DMS153 treated with DMSO at 0.1 percent for 48 hours (cell line): ENCODE measurements around the gene CDH1.
"Not testable (repeated sequence)": the region's sequence is repeated elsewhere in the genome, so short reads cannot be mapped to it uniquely, and the experiment has no call there.

ENCODE experiments used
- DNase-seq: peaks from one replicate; lab custom pipeline; 2025; ENCODE audit not compliant: unreplicated experiment; lab: John Stamatoyannopoulos, UW

The CDH1 gene

GRCh38 chr16:68737046-68737729 lies at the start of gene CDH1:
TSS of gene CDH1 (plus strand) at chr16:68737292. CDS start at chr16:68737416, 124 bp downstream.
- peak; percentile 88 for DNase-seq

- no peak for DNase-seq
Observed at GRCh38 chr16:68689921-68690320, 47.2 kb upstream of the CDH1 start.

GRCh38 chr16:68695575-68695974 lies 41.5 kb upstream of the CDH1 start:
- DNase-seq = no peak

GRCh38 chr16:68696514-68696913 lies 40.6 kb upstream of the CDH1 start:
- DNase-seq = no peak

- DNase-seq = no peak
Observed at GRCh38 chr16:68698091-68698490, 39.0 kb upstream of the CDH1 start.

- no peak for DNase-seq
Observed at GRCh38 chr16:68700120-68700519, 37.0 kb upstream of the CDH1 start.

- no peak for DNase-seq
Observed at GRCh38 chr16:68700831-68701230, 36.3 kb upstream of the CDH1 start.

GRCh38 chr16:68704232-68704867 lies 32.7 kb upstream of the CDH1 start:
- peak; percentile 56 for DNase-seq

- peak; percentile 35 for DNase-seq
Observed at GRCh38 chr16:68707340-68708152, 29.5 kb upstream of the CDH1 start.

- DNase-seq = no peak
Observed at GRCh38 chr16:68710211-68710610, 26.9 kb upstream of the CDH1 start.

GRCh38 chr16:68711421-68712139 lies 25.5 kb upstream of the CDH1 start:
- no peak for DNase-seq

- no peak for DNase-seq
Observed at GRCh38 chr16:68713361-68713760, 23.7 kb upstream of the CDH1 start.

- no peak for DNase-seq
Observed at GRCh38 chr16:68715471-68715870, 21.6 kb upstream of the CDH1 start.

- DNase-seq = not testable (repeated sequence)
Observed at GRCh38 chr16:68716516-68716915, 20.6 kb upstream of the CDH1 start.

- no peak for DNase-seq
Observed at GRCh38 chr16:68717684-68718083, 19.4 kb upstream of the CDH1 start.

GRCh38 chr16:68718590-68718989 lies 18.5 kb upstream of the CDH1 start:
- DNase-seq = no peak

- DNase-seq = no peak
Observed at GRCh38 chr16:68719993-68720489, 17.1 kb upstream of the CDH1 start.

- DNase-seq = no peak
Observed at GRCh38 chr16:68722119-68723024, 14.7 kb upstream of the CDH1 start.

GRCh38 chr16:68724797-68725196 lies 12.3 kb upstream of the CDH1 start:
- DNase-seq = no peak

- DNase-seq = no peak
Observed at GRCh38 chr16:68728523-68728922, 8.6 kb upstream of the CDH1 start.
